Posterior cingulate gyrus (tissue), 11 donors: ENCODE results near the gene CASD1.

Experiments used
- DNase-seq, 10 donors: peaks; one replicate each; pipeline versions ENCODE4 v3.0.0 to v3.0.0-alpha.2; 2020 to 2021; ENCODE audit warnings: mixed read lengths in 3 of 10
- intact Hi-C: fragments of 100-400 bp; cut with DNase I; formaldehyde crosslinking; loops from one replicate; pipeline ENCODE4 v1.15.1; 2023

The CASD1 gene

GRCh38 chr7:94509264-94509886 is at the start of gene CASD1:
Gene CASD1, plus strand, starts transcription at chr7:94509809. Its CDS starts 276 bp downstream, at chr7:94510085.
- DNase-seq = peak; percentile 38 to 95 (median 57)

DNA sequence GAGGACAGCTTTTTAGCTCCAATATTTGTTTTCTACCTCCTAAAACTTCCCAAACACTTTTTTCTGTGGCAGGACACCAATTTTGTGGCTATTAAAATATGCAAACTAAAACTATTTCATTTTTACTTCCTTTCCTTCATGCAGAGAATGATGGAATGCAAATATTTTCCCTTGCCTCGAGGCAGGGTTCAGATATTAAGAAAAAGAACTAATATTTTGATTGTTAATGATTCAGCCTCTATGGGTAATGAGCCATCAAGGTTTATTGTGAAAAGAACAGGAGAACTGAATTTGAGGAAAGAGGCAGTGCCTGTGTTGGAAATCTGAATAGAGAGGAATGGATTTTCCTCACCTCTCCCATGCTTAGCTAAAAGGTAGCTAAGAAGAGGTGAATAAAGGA is 43.1 kb upstream of the CASD1 start:
- intact Hi-C loops = no loop called here
- DNase-seq = no peak

More at GRCh38 chr7:94509264-94509886, at the start of gene CASD1:
- intact Hi-C loops = loop anchor here (2.0 to 5.0 kb wide), 2 partner anchors 147 to 502 kb away; partner anchors contain the start of gene SGCE

DNA sequence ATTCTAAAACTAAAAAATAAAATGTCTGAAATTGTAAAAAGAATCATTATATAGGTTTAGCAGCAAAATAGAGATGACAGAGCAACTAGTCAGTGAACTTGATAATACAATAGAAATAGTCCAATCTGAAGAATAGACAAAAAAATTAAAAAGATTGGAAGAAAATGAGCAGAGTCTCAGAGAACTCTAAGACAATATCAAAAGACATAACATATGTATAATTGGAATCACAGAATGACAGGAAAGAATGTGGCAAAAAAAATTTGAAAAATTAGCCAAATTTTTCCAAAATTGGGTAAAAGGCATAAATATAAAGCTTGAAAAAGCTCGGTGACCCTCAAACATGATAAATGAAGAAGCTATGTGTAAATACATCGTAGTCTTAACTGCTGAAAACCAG is 38.0 kb upstream of the CASD1 start:
- DNase-seq = no peak
- intact Hi-C loops = no loop called here

GRCh38 chr7:94472608-94473007 is 37.0 kb upstream of the CASD1 start:
- DNase-seq = no peak
- intact Hi-C loops = no loop called here

GRCh38 chr7:94476251-94476840 is 33.3 kb upstream of the CASD1 start:
- no peak for DNase-seq
- intact Hi-C loops = no loop called here

DNA sequence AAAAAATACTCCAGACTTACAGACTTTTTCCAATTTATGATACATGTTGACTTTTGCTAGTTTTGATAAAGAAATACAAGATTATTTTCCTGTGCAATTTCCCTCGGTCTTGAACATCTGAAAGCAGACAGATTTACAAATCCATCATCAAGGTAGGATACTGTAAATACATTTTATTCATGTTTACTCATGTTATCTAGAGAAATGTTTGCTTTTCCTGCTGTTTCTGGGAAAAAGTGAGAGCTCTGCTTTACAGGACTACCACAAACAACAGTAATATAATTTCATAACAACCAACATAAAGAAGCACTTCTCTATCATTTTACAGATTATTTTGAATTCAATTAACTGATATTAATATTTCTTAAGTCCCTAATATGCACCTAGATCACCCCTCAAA is 31.7 kb upstream of the CASD1 start:
- intact Hi-C loops = no loop called here
- no peak for DNase-seq

- no peak for DNase-seq
These were observed 30.9 kb upstream of the CASD1 start for GRCh38 chr7:94478648-94479214.

DNA sequence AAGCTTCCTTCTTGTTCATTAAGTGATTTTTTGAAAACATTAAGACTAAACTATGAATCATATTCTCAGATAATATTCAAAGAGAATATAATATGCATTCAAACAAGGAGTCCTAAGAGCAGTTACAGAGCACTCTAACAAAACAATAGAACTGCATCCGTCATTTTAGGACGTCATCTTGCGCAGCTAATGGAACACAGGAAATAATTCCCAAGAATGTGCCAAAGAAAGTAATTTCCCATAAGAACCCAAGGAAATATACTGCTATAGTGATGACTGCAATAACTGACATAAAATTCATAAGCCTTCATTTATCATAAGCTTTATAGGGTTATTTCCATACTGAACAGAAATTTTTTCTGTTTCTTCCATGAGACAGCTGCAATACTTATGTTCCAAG is 28.3 kb upstream of the CASD1 start:
- DNase-seq = no peak
- intact Hi-C loops = no loop called here

More at GRCh38 chr7:94478648-94479214, 30.9 kb upstream of the CASD1 start:
- intact Hi-C loops = no loop called here

DNA sequence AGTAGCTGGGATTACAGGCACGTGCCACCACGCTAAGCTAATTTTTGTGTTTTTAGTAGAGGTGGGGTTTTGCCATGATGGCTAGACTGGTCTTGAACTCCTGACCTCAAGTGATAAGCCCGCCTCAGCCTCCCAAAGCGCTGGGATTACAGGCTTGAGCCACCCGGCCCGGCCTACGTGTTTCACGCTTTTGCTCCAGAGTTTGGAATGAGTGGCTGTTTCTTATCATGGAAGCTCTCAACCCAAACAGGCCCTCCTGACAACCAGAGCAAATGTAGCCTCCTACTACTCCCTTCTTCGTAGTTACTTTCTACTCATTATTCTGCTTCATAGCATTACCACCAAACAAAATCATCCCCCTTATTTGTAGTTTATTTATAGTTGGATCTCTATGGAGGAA is 26.8 kb upstream of the CASD1 start:
- intact Hi-C loops = no loop called here
- DNase-seq = no peak

- DNase-seq = no peak
- intact Hi-C loops = no loop called here
These were observed 25.8 kb upstream of the CASD1 start for GRCh38 chr7:94483843-94484242.

DNA sequence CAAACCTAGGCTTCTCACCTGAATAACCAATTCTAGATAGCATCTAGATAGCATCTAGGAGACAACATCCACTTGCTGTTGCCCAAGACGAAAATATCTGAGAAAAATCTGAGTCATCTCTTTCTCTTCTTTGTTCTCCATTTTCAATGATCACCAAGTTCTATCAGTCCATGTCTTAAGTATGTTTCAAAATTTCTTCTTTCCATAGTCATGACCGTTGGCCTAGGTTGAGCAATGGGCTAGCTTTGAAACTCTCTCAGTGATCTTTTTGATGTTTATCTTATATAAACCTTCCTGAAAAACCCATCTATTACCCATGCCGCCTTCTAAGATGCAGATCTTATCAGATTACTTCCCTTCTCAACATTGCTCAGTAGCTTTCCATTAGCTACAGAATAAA is 23.4 kb upstream of the CASD1 start:
- intact Hi-C loops = no loop called here
- DNase-seq = no peak

DNA sequence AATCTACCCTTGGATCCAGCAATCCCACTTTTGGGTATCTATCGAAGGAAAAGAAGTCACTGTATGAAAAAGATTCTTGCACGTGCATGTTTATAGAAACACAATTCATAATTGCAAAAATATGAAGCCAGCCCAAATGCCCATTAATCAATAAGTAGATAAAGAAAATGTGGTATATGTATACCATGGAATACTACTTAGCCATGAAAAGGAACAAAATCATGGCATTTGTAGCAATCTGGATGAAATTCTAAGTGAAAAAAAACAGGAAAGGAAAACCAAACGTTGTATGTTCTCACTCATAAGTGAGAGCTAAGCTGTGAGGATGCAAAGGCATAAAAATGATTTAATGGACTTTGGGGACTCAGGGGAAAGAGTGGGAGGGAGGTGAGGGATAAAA is 18.2 kb upstream of the CASD1 start:
- DNase-seq = no peak
- intact Hi-C loops = no loop called here

DNA sequence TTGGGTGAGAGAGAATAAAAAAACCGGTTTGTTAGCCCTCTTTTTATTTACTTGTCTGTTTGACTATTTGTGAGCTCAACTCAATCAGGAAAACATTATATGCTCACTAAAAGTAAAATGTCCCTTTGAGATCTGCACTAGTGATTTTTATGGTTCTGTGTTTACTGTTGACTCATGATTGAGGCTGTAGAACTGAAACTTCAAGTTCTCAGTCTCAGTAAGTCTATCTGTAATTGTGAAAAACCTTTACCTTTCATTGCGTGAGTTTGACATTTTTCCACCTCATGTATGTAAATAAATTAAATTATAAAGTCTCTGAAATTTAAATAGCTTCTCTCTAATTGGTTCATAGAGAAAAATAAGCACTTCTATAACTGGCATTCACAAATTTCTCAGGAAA is 17.0 kb upstream of the CASD1 start:
- intact Hi-C loops = no loop called here
- DNase-seq = no peak

- no peak for DNase-seq
- intact Hi-C loops = no loop called here
These were observed 11.5 kb upstream of the CASD1 start for GRCh38 chr7:94497874-94498670.

DNA sequence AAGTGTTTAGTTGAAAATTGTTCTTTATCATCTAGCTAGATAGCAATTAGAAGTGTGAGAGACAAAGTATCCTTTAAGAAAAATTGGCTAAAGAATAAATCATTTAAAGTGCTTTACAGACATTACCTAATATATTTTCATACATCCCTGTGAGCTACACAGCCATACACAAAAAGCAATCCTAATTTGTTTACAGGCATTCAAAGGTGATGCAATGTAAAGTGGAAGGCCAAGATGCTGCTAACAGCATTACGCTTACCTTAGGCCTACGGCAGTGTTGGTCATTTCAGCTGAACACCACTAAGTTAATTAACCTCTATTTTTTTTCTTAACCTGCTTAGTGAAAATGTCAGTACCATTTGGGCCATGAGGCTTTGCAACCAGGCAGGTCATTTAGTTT is 10.7 kb upstream of the CASD1 start:
- intact Hi-C loops = no loop called here
- DNase-seq = no peak

DNA sequence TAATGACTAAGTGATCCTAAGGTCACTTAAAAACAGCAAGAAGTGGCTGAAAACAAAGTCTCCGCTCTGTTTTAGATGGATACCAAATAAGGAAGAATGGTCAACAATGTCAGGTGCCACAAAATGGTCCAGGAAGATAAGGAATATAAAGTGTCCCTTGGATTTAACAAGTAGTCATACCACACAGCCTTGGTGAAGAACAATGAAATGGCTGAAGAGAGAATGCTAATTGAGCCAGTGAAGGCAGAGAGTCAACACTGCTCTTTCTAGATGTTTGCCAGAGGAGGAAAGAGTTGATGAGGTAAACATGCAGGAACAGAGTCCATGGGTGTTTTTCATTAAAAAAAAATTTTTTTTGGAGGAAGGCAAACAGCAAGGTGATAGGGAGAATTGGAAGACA is 2.1 kb upstream of the CASD1 start:
- DNase-seq = no peak
- intact Hi-C loops = loop anchor here (5.0 kb wide), 1 partner anchor 500 kb away; no protein-coding TSS in a partner anchor

GRCh38 chr7:94507962-94508361 is 1.6 kb upstream of the CASD1 start:
- no peak for DNase-seq
- intact Hi-C loops = loop anchor here (2.0 to 5.0 kb wide), 2 partner anchors 149 to 501 kb away; partner anchors contain the start of gene SGCE

DNA sequence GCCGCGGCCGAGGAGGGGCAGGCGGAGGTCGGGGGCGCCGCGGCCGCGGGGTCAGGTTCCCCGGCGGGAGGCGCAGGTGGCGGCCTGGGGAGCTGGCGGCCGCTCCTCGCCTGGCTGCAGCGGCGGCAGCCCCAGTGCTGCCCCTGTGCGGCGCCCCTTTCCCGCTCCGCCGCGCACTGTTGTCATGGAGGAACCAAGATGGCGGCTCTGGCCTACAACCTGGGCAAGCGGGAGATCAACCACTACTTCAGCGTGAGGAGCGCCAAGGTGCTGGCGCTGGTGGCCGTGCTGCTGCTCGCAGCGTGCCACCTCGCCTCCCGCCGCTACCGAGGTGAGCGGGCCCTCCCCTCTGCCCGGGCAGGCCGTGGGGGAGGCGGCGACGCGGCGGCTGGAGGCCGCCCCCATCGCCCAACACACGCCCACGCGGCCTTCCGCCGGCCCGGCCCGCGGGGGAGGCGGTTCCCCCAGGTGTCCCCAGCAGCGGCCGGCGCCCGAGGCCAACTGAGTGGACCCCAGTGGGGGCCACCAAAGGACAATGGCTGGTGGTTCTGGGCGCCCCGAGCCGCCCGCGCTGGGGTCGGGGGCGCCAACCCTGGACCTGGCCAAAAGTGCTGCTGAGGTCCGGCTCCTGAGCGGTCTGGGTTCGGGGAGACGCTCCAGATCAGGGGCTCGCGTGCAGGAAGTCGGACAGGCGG is 425 bp downstream of the CASD1 start:
- peak; percentile 59 to 95 (median 70) for DNase-seq
- intact Hi-C loops = loop anchor here (2.0 to 10.0 kb wide), 4 partner anchors 147 to 695 kb away; partner anchors contain the start of genes PPP1R9A and SGCE

GRCh38 chr7:94510582-94511496 is 1.2 kb downstream of the CASD1 start:
- DNase-seq = peak in 9 of 10 donors; percentile 16 to 87 (median 37)
- intact Hi-C loops = loop anchor here (10.0 kb wide), 2 partner anchors 394 to 694 kb away; partner anchors contain the start of gene PPP1R9A
